Measurements from ENCODE around the gene AGMO.

- no peak for TF ChIP-seq CTCF (IDR thresholded peaks at IDR 0.05; ENCODE audit: low read length)
- no peak for TF ChIP-seq EZH2 (optimal IDR thresholded peaks at IDR 0.05; ENCODE audit: low read depth, low read length)
Observed at GRCh38 chr7:15306296-15306695, 255.5 kb downstream of the AGMO start.
